HCT116 (cell line): ENCODE data around the gene LILRA2. TPM values are rescaled to one million over a fixed set of nuclear protein-coding genes. Genes with fewer than 3 reads are reported as not detected.

Experiments
- ATAC-seq: fragments of 200-7000 bp; cut with Tn5 transposase; 2 replicates; pipeline ENCODE4 v1.9.1; 2020; ENCODE audit warnings: mild to moderate bottlenecking, moderate library complexity
- BruUV-seq: library from RNA; stranded (reverse); fragments of 400-500 nt; replicated peaks from 2 replicates; lab custom pipeline; 2021; lab: Mats Ljungman, UMichigan
- CTCF ChIA-PET: fragments of 300-600 bp; sonication (Branson Sonifier 250); formaldehyde crosslinking; loops from one replicate; lab custom pipeline; 2021; ENCODE audit warnings: antibody characterized with exemption; lab: Charles Lee
- POLR2A ChIA-PET: fragments of 300-600, 350-600 bp; sonication (Branson Sonifier 250); formaldehyde crosslinking; loops from one replicate; lab custom pipeline; 2021; ENCODE audit warnings: antibody characterized with exemption; lab: Charles Lee
- RAD21 ChIA-PET, 2 experiments: fragments of 300-600 bp; sonication (Branson Sonifier 250); formaldehyde crosslinking; loops; one replicate each; lab custom pipeline; 2023; ENCODE audit warnings: low total read pairs in 2 of 2; ENCODE audit not compliant: uncharacterized antibody in 2 of 2, unreplicated experiment in 2 of 2, low non-redundant PET in 1 of 2; lab: Charles Lee
- DNase-seq: peaks from one replicate; pipeline ENCODE4 v3.0.0-alpha.2; 2010; ENCODE audit warnings: low read depth, low spot score
- H2AFZ ChIP-seq: fragments of 200-600 bp; shearing (Covaris generic), sonication (generic); 2 replicates; pipeline ENCODE4 v1.6.1; 2017; ENCODE audit warnings: low read depth, mixed run types, mixed read lengths, antibody characterized with exemption, low read length; ENCODE audit not compliant: poor library complexity, severe bottlenecking
- H3K27ac ChIP-seq: 2 replicates; pipeline ENCODE4 v1.5.1; 2012; ENCODE audit warnings: low read depth, low read length
- H3K27me3 ChIP-seq: fragments of 200-600 bp; sonication (generic); 2 replicates; pipeline ENCODE4 v1.6.1; 2016; ENCODE audit warnings: mixed run types, low read length, mixed read lengths; ENCODE audit not compliant: insufficient read depth
- H3K36me3 ChIP-seq, 2 experiments: fragments of 200-500 bp in 1 of 2; fragments of 200-600 bp in 1 of 2; sonication (Bioruptor generic) in 1 of 2; sonication (generic) in 1 of 2; 2 replicates each; pipeline versions ENCODE4 v1.5.1 to v1.6.1; 2014 to 2016; ENCODE audit warnings: low read length in 2 of 2, inconsistent platforms in 1 of 2, mixed read lengths in 1 of 2, mixed run types in 1 of 2; ENCODE audit not compliant: insufficient read depth in 2 of 2, control insufficient read depth in 1 of 2
- H3K4me1 ChIP-seq, 2 experiments: fragments of 200-600 bp in 1 of 2; sonication (generic) in 1 of 2; 2 replicates each; pipeline versions ENCODE4 v1.5.1 to v1.6.1; 2012 to 2017; ENCODE audit warnings: low read length in 2 of 2, inconsistent platforms in 1 of 2, mild to moderate bottlenecking in 1 of 2, mixed read lengths in 1 of 2, mixed run types in 1 of 2, moderate library complexity in 1 of 2; ENCODE audit not compliant: insufficient read depth in 2 of 2, control insufficient read depth in 1 of 2
- H3K4me2 ChIP-seq: fragments of 200-600 bp; sonication (generic); 2 replicates; pipeline ENCODE4 v1.6.1; 2017; ENCODE audit warnings: mixed run types, low read length, mixed read lengths
- H3K4me3 ChIP-seq, 2 experiments: fragments of 200-600 bp in 1 of 2; sonication (generic) in 1 of 2; replicated peaks in 1 of 2; 2 replicates each; pipeline ENCODE4 v1.5.1; 2011 to 2016; ENCODE audit warnings: low read length in 2 of 2, control low read depth in 1 of 2, low read depth in 1 of 2, mild to moderate bottlenecking in 1 of 2, mixed read lengths in 1 of 2, mixed run types in 1 of 2
- H3K79me2 ChIP-seq: fragments of 200-600 bp; sonication (generic); 2 replicates; pipeline ENCODE4 v1.6.1; 2017; ENCODE audit warnings: mild to moderate bottlenecking, mixed run types, low read length, moderate library complexity, mixed read lengths; ENCODE audit not compliant: insufficient read depth
- H3K9ac ChIP-seq: fragments of 200-600 bp; sonication (generic); 2 replicates; pipeline ENCODE4 v1.6.1; 2016; ENCODE audit warnings: low read length, mixed read lengths
- H3K9me2 ChIP-seq: fragments of 200-600 bp; sonication (generic), shearing (Covaris generic); 2 replicates; pipeline ENCODE4 v1.6.1; 2017; ENCODE audit warnings: mixed run types, mild to moderate bottlenecking, moderate library complexity; ENCODE audit not compliant: insufficient read depth
- H3K9me3 ChIP-seq, 2 experiments: fragments of 200-500 bp in 1 of 2; fragments of 200-600 bp in 1 of 2; sonication (Bioruptor generic) in 1 of 2; sonication (generic) in 1 of 2; 2 replicates each; pipeline ENCODE4 v1.6.1; 2014 to 2017; ENCODE audit warnings: low read length in 2 of 2, mixed read lengths in 2 of 2, inconsistent platforms in 1 of 2, low read depth in 1 of 2, mild to moderate bottlenecking in 1 of 2, mixed run types in 1 of 2, moderate library complexity in 1 of 2; ENCODE audit not compliant: control insufficient read depth in 1 of 2, insufficient read depth in 1 of 2
- H4K20me1 ChIP-seq: fragments of 200-600 bp; sonication (generic), shearing (Covaris generic); 2 replicates; pipeline ENCODE4 v1.6.1; 2017; ENCODE audit warnings: mixed run types, mild to moderate bottlenecking, moderate library complexity; ENCODE audit not compliant: insufficient read depth
- CEBPB ChIP-seq: IDR thresholded peaks from 2 replicates; pipeline ENCODE4 v1.6.1; 2012; ENCODE audit warnings: low read depth
- EGR1 ChIP-seq: IDR thresholded peaks from 2 replicates; pipeline ENCODE4 v1.6.1; 2012; ENCODE audit warnings: low read depth
- ELF1 ChIP-seq: IDR thresholded peaks from 2 replicates; pipeline ENCODE4 v1.6.1; 2012; ENCODE audit warnings: low read depth, borderline replicate concordance
- EZH2 ChIP-seq: fragments of 200-600 bp; sonication (generic); IDR thresholded peaks from 2 replicates; pipeline ENCODE4 v1.6.1; 2017; ENCODE audit warnings: antibody characterized with exemption, mixed run types
- EZH2phosphoT487 ChIP-seq: fragments of 200-600 bp; IDR thresholded peaks from 2 replicates; pipeline ENCODE4 v1.6.1; 2018; ENCODE audit warnings: antibody characterized with exemption, borderline replicate concordance
- FOSL1 ChIP-seq: IDR thresholded peaks from 2 replicates; pipeline ENCODE4 v1.6.1; 2012; ENCODE audit warnings: low read depth
- JUND ChIP-seq: IDR thresholded peaks from 2 replicates; pipeline ENCODE4 v1.6.1; 2012
- POLR2A ChIP-seq: IDR thresholded peaks from 2 replicates; pipeline ENCODE4 v1.7.0; 2011; ENCODE audit warnings: borderline replicate concordance; ENCODE audit not compliant: insufficient read depth, insufficient read length; ENCODE audit errors: extremely low read depth
- POLR2AphosphoS5 ChIP-seq: IDR thresholded peaks from 2 replicates; pipeline ENCODE4 v1.6.1; 2011; ENCODE audit warnings: mild to moderate bottlenecking, low read depth, low read length, moderate library complexity
- RAD21 ChIP-seq: IDR thresholded peaks from 2 replicates; pipeline ENCODE4 v1.6.1; 2012; ENCODE audit warnings: low read depth, mild to moderate bottlenecking
- SIN3A ChIP-seq: IDR thresholded peaks from 2 replicates; pipeline ENCODE4 v1.6.1; 2012; ENCODE audit warnings: low read depth
- SP1 ChIP-seq: IDR thresholded peaks from 2 replicates; pipeline ENCODE4 v1.6.1; 2012; ENCODE audit warnings: low read depth
- TCF7L2 ChIP-seq: IDR thresholded peaks from 2 replicates; pipeline ENCODE4 v1.7.0; 2011; ENCODE audit warnings: borderline replicate concordance, inconsistent platforms; ENCODE audit not compliant: insufficient read depth, insufficient read length; ENCODE audit errors: extremely low read depth
- YY1 ChIP-seq: IDR thresholded peaks from 2 replicates; pipeline ENCODE4 v1.6.1; 2011; ENCODE audit warnings: low read length, low read depth, moderate library complexity, mild to moderate bottlenecking; ENCODE audit not compliant: insufficient replicate concordance; ENCODE audit errors: extremely low read depth
- ZFX ChIP-seq: fragments of 450-650 bp; IDR thresholded peaks from 2 replicates; pipeline ENCODE4 v1.6.1; 2017
- ZNF274 ChIP-seq: fragments of 200-500 bp; sonication (Bioruptor generic); IDR thresholded peaks from 2 replicates; pipeline ENCODE4 v1.6.1; 2014; ENCODE audit warnings: mild to moderate bottlenecking, low read depth, low read length, inconsistent platforms
- intact Hi-C: fragments of 100-400 bp; cut with micrococcal nuclease; formaldehyde crosslinking; loops from 2 replicates; pipeline ENCODE4 v1.10.0; 2022
- total RNA-seq: library from RNA; stranded (reverse); gene quantifications from one replicate; pipeline ENCODE4 v1.2.1, GENCODE V29; 2021; ENCODE audit not compliant: unreplicated experiment
- TF ChIP-seq, protein P1 (sequence below): IDR thresholded peaks from 2 replicates; pipeline ENCODE4 v1.6.1; 2012
- TF ChIP-seq, protein P2 (sequence below), 3 experiments: fragments of 200-600 bp in 1 of 3; sonication (generic) in 1 of 3; IDR thresholded peaks in 2 of 3; conservative IDR thresholded peaks in 1 of 3; 2 replicates each; pipeline ENCODE4 v1.5.1; 2012 to 2017; ENCODE audit warnings: low read depth in 2 of 3, low read length in 2 of 3, antibody characterized with exemption in 1 of 3, borderline replicate concordance in 1 of 3, control low read depth in 1 of 3, mild to moderate bottlenecking in 1 of 3, mixed read lengths in 1 of 3, mixed run types in 1 of 3, moderate library complexity in 1 of 3; ENCODE audit not compliant: insufficient read depth in 1 of 3

Gene LILRA2
- total RNA-seq, 1 experiment from 2014 or later = not detected

DNA sequence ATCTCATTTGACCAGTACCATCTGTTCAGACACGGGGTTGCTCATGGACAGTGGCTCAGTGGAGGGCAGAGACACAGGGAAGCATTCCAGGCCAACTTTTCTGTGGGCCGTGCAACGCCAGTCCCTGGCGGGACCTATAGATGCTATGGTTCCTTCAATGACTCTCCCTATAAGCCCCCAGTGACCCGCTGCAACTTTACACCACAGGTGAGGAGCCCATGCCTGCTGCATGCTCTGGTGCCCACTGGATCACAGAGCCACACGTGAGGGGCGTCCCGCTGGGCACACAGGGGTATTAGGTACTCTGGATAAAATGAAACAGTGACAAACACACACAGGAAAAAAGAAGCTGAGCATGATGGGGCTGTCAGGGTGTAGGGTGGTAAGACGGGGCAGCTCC lies 36.6 kb upstream of the LILRA2 start:
- no peaks in the 10 kb centered on the region for H4K20me1 ChIP-seq
- peaks cover 57% of the 10 kb centered on the region for H3K27me3 ChIP-seq
- H3K4me2 ChIP-seq = no peak overlapping the region
- no peak overlapping the region for H2AFZ ChIP-seq
- intact Hi-C loops = no loop called here
- no peak overlapping the region for H3K4me3 ChIP-seq
- H3K4me1 ChIP-seq = no peaks in the 10 kb centered on the region
- H3K27ac ChIP-seq = no peak overlapping the region
- ChIA-PET RAD21 (no interaction called here), POLR2A (no interaction called here), CTCF (no interaction called here)
- H3K36me3 ChIP-seq = no peaks in the 10 kb centered on the region
- no peak for DNase-seq
- no peaks in the 10 kb centered on the region for H3K9me3 ChIP-seq
- TF ChIP-seq RAD21 = no peak
- TF ChIP-seq ZFX = no peak
- TF ChIP-seq SP1 = no peak
- no peak for TF ChIP-seq ELF1
- TF ChIP-seq POLR2AphosphoS5 = no peak
- no peak for TF ChIP-seq SIN3A
- TF ChIP-seq, protein P1, sequence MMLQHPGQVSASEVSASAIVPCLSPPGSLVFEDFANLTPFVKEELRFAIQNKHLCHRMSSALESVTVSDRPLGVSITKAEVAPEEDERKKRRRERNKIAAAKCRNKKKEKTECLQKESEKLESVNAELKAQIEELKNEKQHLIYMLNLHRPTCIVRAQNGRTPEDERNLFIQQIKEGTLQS = no peak
- H3K9me2 ChIP-seq = no peaks in the 10 kb centered on the region
- H3K79me2 ChIP-seq = no peaks in the 10 kb centered on the region
- H3K9ac ChIP-seq = no peak overlapping the region
- no TSS peak for BruUV-seq
- ATAC-seq = no peak

GRCh38 chr19:54541712-54542111 lies 31.9 kb upstream of the LILRA2 start:
- RAD21 ChIA-PET = no interaction called here
- Histone ChIP-seq H3K4me3 (no peak overlapping the region), H3K4me2 (no peak overlapping the region), H3K27ac (no peak overlapping the region), H4K20me1 (no peaks in the 10 kb centered on the region), H3K79me2 (no peaks in the 10 kb centered on the region), H2AFZ (no peak overlapping the region)
- ATAC-seq (no peak), DNase-seq (no peak)
- BruUV-seq = no TSS peak
- intact Hi-C loops = no loop called here
- POLR2A ChIA-PET = no interaction called here
- TF ChIP-seq ZNF274 = no peak
- no peak for TF ChIP-seq FOSL1
- no peak for TF ChIP-seq EZH2phosphoT487
- no peak for TF ChIP-seq CEBPB
- no peak for TF ChIP-seq EZH2
- no peak for TF ChIP-seq SIN3A
- TF ChIP-seq YY1 = no peak
- TF ChIP-seq, protein P2, sequence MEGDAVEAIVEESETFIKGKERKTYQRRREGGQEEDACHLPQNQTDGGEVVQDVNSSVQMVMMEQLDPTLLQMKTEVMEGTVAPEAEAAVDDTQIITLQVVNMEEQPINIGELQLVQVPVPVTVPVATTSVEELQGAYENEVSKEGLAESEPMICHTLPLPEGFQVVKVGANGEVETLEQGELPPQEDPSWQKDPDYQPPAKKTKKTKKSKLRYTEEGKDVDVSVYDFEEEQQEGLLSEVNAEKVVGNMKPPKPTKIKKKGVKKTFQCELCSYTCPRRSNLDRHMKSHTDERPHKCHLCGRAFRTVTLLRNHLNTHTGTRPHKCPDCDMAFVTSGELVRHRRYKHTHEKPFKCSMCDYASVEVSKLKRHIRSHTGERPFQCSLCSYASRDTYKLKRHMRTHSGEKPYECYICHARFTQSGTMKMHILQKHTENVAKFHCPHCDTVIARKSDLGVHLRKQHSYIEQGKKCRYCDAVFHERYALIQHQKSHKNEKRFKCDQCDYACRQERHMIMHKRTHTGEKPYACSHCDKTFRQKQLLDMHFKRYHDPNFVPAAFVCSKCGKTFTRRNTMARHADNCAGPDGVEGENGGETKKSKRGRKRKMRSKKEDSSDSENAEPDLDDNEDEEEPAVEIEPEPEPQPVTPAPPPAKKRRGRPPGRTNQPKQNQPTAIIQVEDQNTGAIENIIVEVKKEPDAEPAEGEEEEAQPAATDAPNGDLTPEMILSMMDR (IDR thresholded peaks at IDR 0.05 in 2 of 3, conservative IDR thresholded peaks at IDR 0.05 in 1 of 3; ENCODE audit: borderline replicate concordance in 1 of 3, insufficient read depth in 1 of 3, low read depth in 2 of 3, low read length in 2 of 3) = no peak
- no peak for TF ChIP-seq ZFX
- TF ChIP-seq JUND = no peak
- no peak for TF ChIP-seq SP1
- TF ChIP-seq, protein P1 = no peak
- TF ChIP-seq EGR1 = no peak
- TF ChIP-seq TCF7L2 = no peak
- TF ChIP-seq POLR2A = no peak
- TF ChIP-seq, all 23 proteins: peak for 0
- Histone ChIP-seq H3K27me3 (peaks cover 27% of the 10 kb centered on the region; the same call in 1 of the 2 replicates), H3K9me2 (no peaks in the 10 kb centered on the region), H3K9me3 (no peaks in the 10 kb centered on the region), H3K9ac (no peak overlapping the region), H3K4me1 (no peaks in the 10 kb centered on the region), H3K36me3 (no peaks in the 10 kb centered on the region)
- CTCF ChIA-PET = no interaction called here
